ENCODE data around the gene CDH12.

CDH12 gene

GRCh38 chr5:22495016-22495720 is 358.0 kb downstream of the CDH12 start:
- TF ChIP-seq TAF1 (IDR thresholded peaks at IDR 0.05; ENCODE audit: low read depth) (no peak), NFIC (IDR thresholded peaks at IDR 0.05) (no peak), CREB1 (IDR thresholded peaks at IDR 0.05; ENCODE audit: low read depth) (no peak), RAD21 (IDR thresholded peaks at IDR 0.05; ENCODE audit: low read depth) (no peak), FOXM1 (IDR thresholded peaks at IDR 0.05; ENCODE audit: borderline replicate concordance, low read depth) (no peak), REST (IDR thresholded peaks at IDR 0.05; ENCODE audit: low read depth) (no peak), ZBTB7A (IDR thresholded peaks at IDR 0.05; ENCODE audit: low read depth) (no peak), CEBPB (IDR thresholded peaks at IDR 0.05) (no peak), TCF12 (IDR thresholded peaks at IDR 0.05; ENCODE audit: low read depth) (no peak), TEAD4 (IDR thresholded peaks at IDR 0.05) (no peak), EP300 (IDR thresholded peaks at IDR 0.05; ENCODE audit: borderline replicate concordance) (no peak), EGR1 (IDR thresholded peaks at IDR 0.05) (no peak)

GRCh38 chr5:22488427-22488826 is 364.7 kb downstream of the CDH12 start:
- TF ChIP-seq TEAD4 (IDR thresholded peaks at IDR 0.05), result no peak
- no peak for TF ChIP-seq REST (IDR thresholded peaks at IDR 0.05; ENCODE audit: low read depth)

GRCh38 chr5:22480305-22480704 is 372.8 kb downstream of the CDH12 start:
- TF ChIP-seq CEBPB (IDR thresholded peaks at IDR 0.05) (no peak), TAF1 (IDR thresholded peaks at IDR 0.05; ENCODE audit: low read depth) (no peak), RAD21 (IDR thresholded peaks at IDR 0.05; ENCODE audit: low read depth) (no peak), USF1 (IDR thresholded peaks at IDR 0.05) (no peak), TCF12 (IDR thresholded peaks at IDR 0.05; ENCODE audit: low read depth) (no peak), EGR1 (IDR thresholded peaks at IDR 0.05) (no peak), NFIC (IDR thresholded peaks at IDR 0.05) (no peak), FOXM1 (IDR thresholded peaks at IDR 0.05; ENCODE audit: borderline replicate concordance, low read depth) (no peak), TEAD4 (IDR thresholded peaks at IDR 0.05) (no peak), ZBTB7A (IDR thresholded peaks at IDR 0.05; ENCODE audit: low read depth) (no peak), YY1 (IDR thresholded peaks at IDR 0.05; ENCODE audit: low read depth) (no peak), EP300 (IDR thresholded peaks at IDR 0.05; ENCODE audit: borderline replicate concordance) (no peak), CREB1 (IDR thresholded peaks at IDR 0.05; ENCODE audit: low read depth) (no peak), REST (IDR thresholded peaks at IDR 0.05; ENCODE audit: low read depth) (no peak), MAX (IDR thresholded peaks at IDR 0.05) (no peak)

GRCh38 chr5:22473886-22474285 is 379.3 kb downstream of the CDH12 start:
- TF ChIP-seq TCF12 (IDR thresholded peaks at IDR 0.05; ENCODE audit: low read depth), result no peak
- TF ChIP-seq FOXM1 (IDR thresholded peaks at IDR 0.05; ENCODE audit: borderline replicate concordance, low read depth), result no peak
- no peak for TF ChIP-seq YY1 (IDR thresholded peaks at IDR 0.05; ENCODE audit: low read depth)
- no peak for TF ChIP-seq NFIC (IDR thresholded peaks at IDR 0.05)
- no peak for TF ChIP-seq CREB1 (IDR thresholded peaks at IDR 0.05; ENCODE audit: low read depth)
- TF ChIP-seq TEAD4 (IDR thresholded peaks at IDR 0.05), result no peak
- TF ChIP-seq EGR1 (IDR thresholded peaks at IDR 0.05), result no peak
- no peak for TF ChIP-seq MAX (IDR thresholded peaks at IDR 0.05)
- no peak for TF ChIP-seq EP300 (IDR thresholded peaks at IDR 0.05; ENCODE audit: borderline replicate concordance)
- no peak for TF ChIP-seq USF1 (IDR thresholded peaks at IDR 0.05)
- TF ChIP-seq RAD21 (IDR thresholded peaks at IDR 0.05; ENCODE audit: low read depth), result no peak
- TF ChIP-seq TAF1 (IDR thresholded peaks at IDR 0.05; ENCODE audit: low read depth), result no peak
- TF ChIP-seq ZBTB7A (IDR thresholded peaks at IDR 0.05; ENCODE audit: low read depth), result no peak
- TF ChIP-seq CEBPB (IDR thresholded peaks at IDR 0.05), result no peak
- TF ChIP-seq REST (IDR thresholded peaks at IDR 0.05; ENCODE audit: low read depth), result no peak
